ENCODE results near the gene ATF6.

DNA sequence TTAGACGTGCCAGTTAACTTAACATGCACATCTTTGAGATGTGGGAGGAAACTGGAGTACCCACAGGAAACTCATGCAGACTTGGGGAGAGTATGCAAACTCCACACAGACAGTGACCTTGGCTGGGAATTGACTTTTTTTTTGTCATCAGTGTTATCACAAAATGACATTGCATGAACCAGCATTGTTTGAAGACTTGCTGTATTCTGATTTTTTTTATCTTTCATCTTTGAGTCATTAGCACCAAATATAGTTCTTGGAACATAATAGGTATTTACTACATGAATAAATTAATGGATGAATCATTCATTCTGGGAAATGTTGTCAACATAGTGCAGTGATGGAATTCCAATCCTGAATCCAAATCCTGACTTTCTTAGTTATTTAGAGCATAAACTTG is 77.0 kb downstream of the ATF6 start:
- TF ChIP-seq, protein P1, sequence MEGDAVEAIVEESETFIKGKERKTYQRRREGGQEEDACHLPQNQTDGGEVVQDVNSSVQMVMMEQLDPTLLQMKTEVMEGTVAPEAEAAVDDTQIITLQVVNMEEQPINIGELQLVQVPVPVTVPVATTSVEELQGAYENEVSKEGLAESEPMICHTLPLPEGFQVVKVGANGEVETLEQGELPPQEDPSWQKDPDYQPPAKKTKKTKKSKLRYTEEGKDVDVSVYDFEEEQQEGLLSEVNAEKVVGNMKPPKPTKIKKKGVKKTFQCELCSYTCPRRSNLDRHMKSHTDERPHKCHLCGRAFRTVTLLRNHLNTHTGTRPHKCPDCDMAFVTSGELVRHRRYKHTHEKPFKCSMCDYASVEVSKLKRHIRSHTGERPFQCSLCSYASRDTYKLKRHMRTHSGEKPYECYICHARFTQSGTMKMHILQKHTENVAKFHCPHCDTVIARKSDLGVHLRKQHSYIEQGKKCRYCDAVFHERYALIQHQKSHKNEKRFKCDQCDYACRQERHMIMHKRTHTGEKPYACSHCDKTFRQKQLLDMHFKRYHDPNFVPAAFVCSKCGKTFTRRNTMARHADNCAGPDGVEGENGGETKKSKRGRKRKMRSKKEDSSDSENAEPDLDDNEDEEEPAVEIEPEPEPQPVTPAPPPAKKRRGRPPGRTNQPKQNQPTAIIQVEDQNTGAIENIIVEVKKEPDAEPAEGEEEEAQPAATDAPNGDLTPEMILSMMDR (IDR thresholded peaks at IDR 0.05; ENCODE audit: low read depth, low read length, missing input control) = no peak
- no peak for TF ChIP-seq TAF1 (conservative IDR thresholded peaks at IDR 0.05)
- TF ChIP-seq, protein P2, sequence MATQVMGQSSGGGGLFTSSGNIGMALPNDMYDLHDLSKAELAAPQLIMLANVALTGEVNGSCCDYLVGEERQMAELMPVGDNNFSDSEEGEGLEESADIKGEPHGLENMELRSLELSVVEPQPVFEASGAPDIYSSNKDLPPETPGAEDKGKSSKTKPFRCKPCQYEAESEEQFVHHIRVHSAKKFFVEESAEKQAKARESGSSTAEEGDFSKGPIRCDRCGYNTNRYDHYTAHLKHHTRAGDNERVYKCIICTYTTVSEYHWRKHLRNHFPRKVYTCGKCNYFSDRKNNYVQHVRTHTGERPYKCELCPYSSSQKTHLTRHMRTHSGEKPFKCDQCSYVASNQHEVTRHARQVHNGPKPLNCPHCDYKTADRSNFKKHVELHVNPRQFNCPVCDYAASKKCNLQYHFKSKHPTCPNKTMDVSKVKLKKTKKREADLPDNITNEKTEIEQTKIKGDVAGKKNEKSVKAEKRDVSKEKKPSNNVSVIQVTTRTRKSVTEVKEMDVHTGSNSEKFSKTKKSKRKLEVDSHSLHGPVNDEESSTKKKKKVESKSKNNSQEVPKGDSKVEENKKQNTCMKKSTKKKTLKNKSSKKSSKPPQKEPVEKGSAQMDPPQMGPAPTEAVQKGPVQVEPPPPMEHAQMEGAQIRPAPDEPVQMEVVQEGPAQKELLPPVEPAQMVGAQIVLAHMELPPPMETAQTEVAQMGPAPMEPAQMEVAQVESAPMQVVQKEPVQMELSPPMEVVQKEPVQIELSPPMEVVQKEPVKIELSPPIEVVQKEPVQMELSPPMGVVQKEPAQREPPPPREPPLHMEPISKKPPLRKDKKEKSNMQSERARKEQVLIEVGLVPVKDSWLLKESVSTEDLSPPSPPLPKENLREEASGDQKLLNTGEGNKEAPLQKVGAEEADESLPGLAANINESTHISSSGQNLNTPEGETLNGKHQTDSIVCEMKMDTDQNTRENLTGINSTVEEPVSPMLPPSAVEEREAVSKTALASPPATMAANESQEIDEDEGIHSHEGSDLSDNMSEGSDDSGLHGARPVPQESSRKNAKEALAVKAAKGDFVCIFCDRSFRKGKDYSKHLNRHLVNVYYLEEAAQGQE (IDR thresholded peaks at IDR 0.05) = no peak
- TF ChIP-seq, protein P3, sequence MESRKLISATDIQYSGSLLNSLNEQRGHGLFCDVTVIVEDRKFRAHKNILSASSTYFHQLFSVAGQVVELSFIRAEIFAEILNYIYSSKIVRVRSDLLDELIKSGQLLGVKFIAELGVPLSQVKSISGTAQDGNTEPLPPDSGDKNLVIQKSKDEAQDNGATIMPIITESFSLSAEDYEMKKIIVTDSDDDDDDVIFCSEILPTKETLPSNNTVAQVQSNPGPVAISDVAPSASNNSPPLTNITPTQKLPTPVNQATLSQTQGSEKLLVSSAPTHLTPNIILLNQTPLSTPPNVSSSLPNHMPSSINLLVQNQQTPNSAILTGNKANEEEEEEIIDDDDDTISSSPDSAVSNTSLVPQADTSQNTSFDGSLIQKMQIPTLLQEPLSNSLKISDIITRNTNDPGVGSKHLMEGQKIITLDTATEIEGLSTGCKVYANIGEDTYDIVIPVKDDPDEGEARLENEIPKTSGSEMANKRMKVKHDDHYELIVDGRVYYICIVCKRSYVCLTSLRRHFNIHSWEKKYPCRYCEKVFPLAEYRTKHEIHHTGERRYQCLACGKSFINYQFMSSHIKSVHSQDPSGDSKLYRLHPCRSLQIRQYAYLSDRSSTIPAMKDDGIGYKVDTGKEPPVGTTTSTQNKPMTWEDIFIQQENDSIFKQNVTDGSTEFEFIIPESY (IDR thresholded peaks at IDR 0.05) = no peak
- no peak for TF ChIP-seq RAD21 (IDR thresholded peaks at IDR 0.05)
- TF ChIP-seq FOXA1 (IDR thresholded peaks at IDR 0.05) = no peak
- TF ChIP-seq HNF4G (IDR thresholded peaks at IDR 0.05) = no peak
- TF ChIP-seq YY1 (IDR thresholded peaks at IDR 0.05) = no peak
- TF ChIP-seq, protein P4, sequence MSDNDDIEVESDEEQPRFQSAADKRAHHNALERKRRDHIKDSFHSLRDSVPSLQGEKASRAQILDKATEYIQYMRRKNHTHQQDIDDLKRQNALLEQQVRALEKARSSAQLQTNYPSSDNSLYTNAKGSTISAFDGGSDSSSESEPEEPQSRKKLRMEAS (IDR thresholded peaks at IDR 0.05) = no peak
- TF ChIP-seq, protein P5, sequence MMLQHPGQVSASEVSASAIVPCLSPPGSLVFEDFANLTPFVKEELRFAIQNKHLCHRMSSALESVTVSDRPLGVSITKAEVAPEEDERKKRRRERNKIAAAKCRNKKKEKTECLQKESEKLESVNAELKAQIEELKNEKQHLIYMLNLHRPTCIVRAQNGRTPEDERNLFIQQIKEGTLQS (IDR thresholded peaks at IDR 0.05) = no peak
- TF ChIP-seq JUND (IDR thresholded peaks at IDR 0.05) = no peak
- no peak for TF ChIP-seq EGR1 (IDR thresholded peaks at IDR 0.05; ENCODE audit: low read depth in 2 of 2)
- no peak for TF ChIP-seq GABPA (IDR thresholded peaks at IDR 0.05 in 1 of 2, conservative IDR thresholded peaks at IDR 0.05 in 1 of 2)
- TF ChIP-seq RXRA (IDR thresholded peaks at IDR 0.05) = no peak

Measured in liver (tissue), 3 donors.